Suprapubic skin (tissue), 4 donors: ENCODE results near the gene NINJ1. TPM values are rescaled to one million over a fixed set of nuclear protein-coding genes. Genes with fewer than 3 reads are reported as not detected.

Source experiments
- DNase-seq, 2 donors: peaks; one replicate each; pipeline ENCODE4 v3.0.0-alpha.2; 2019; ENCODE audit warnings: low spot score in 2 of 2
- H3K27ac ChIP-seq: fragments of 200-600 bp; sonication (generic); one replicate; pipeline ENCODE4 v1.5.1; 2019
- H3K27me3 ChIP-seq: fragments of 200-600 bp; sonication (generic); one replicate; pipeline ENCODE4 v1.5.1; 2019
- H3K36me3 ChIP-seq: fragments of 200-600 bp; sonication (generic); one replicate; pipeline ENCODE4 v1.5.1; 2019
- H3K4me1 ChIP-seq: fragments of 200-600 bp; sonication (generic); one replicate; pipeline ENCODE4 v1.5.1; 2019
- H3K4me3 ChIP-seq: fragments of 200-600 bp; sonication (generic); one replicate; pipeline ENCODE4 v1.5.1; 2019; ENCODE audit warnings: mild to moderate bottlenecking
- H3K9me3 ChIP-seq: fragments of 200-600 bp; sonication (generic); one replicate; pipeline ENCODE4 v1.5.1; 2019
- EP300 ChIP-seq: sonication (generic); formaldehyde crosslinking; IDR thresholded peaks from one replicate; pipeline ENCODE4 v1.6.1; 2017; ENCODE audit warnings: antibody characterized with exemption
- POLR2A ChIP-seq, 2 donors: fragments of 450-650 bp; IDR thresholded peaks; one replicate each; pipeline ENCODE4 v1.6.1; 2017; ENCODE audit warnings: antibody characterized with exemption in 2 of 2, mild to moderate bottlenecking in 2 of 2, moderate library complexity in 2 of 2
- POLR2AphosphoS5 ChIP-seq, 3 donors: sonication (generic); formaldehyde crosslinking; IDR thresholded peaks; one replicate each; pipeline ENCODE4 v1.6.1; 2017; ENCODE audit warnings: antibody characterized with exemption in 3 of 3
- WGBS: methylation state at CpG from one replicate; pipeline ENCODE4 v1.1.5; 2018; 5-methylcytosine and 5-hydroxymethylcytosine counted together
- total RNA-seq, 4 donors: library from RNA; depleted of rRNA; stranded (reverse); fragments of >200 nt; gene quantifications; one replicate each; pipeline ENCODE4 v1.1.0, GENCODE V29; 2016
- TF ChIP-seq, protein P1 (sequence below), 2 donors: fragments of 200-600 bp in 1 of 2; fragments of 450-650 bp in 1 of 2; sonication (generic) in 1 of 2; IDR thresholded peaks; one replicate each; pipeline ENCODE4 v1.5.1; 2016 to 2019; ENCODE audit warnings: antibody characterized with exemption in 2 of 2, mild to moderate bottlenecking in 1 of 2, moderate library complexity in 1 of 2

Gene NINJ1
- total RNA-seq, 4 donors from 2014 or later, result 88.3 to 158 (median 113) TPM

DNA sequence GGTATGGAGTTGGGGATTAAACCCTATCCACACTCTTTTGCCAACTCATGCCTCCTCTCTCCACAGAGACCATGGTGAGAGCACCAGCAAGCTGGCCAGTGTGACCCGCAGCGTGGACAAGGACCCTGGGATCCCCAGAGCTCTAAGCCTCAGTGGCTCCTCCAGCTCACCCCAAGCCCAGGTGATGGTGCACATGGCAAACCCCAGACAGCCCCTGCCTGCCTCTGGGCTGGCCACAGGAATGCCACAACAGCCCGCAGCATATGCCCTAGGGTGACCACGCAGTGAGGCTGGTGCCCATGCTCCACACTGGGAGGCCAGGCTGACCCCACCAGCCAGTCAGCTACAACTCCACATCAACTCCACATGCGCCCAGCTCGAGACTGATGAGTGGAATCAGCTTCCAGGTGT lies 49.6 kb downstream of the NINJ1 start:
- no peaks in the 10 kb centered on the region for H3K4me1 ChIP-seq
- DNase-seq, result peak; percentile 46 to 58
- no peaks in the 10 kb centered on the region for H3K36me3 ChIP-seq
- H3K4me3 ChIP-seq, result no peak overlapping the region
- no peak overlapping the region for H3K27ac ChIP-seq
- TF ChIP-seq POLR2A (IDR thresholded peaks at IDR 0.05) (no peak), EP300 (no peak), POLR2AphosphoS5 (IDR thresholded peaks at IDR 0.05) (no peak)
- TF ChIP-seq, protein P1, sequence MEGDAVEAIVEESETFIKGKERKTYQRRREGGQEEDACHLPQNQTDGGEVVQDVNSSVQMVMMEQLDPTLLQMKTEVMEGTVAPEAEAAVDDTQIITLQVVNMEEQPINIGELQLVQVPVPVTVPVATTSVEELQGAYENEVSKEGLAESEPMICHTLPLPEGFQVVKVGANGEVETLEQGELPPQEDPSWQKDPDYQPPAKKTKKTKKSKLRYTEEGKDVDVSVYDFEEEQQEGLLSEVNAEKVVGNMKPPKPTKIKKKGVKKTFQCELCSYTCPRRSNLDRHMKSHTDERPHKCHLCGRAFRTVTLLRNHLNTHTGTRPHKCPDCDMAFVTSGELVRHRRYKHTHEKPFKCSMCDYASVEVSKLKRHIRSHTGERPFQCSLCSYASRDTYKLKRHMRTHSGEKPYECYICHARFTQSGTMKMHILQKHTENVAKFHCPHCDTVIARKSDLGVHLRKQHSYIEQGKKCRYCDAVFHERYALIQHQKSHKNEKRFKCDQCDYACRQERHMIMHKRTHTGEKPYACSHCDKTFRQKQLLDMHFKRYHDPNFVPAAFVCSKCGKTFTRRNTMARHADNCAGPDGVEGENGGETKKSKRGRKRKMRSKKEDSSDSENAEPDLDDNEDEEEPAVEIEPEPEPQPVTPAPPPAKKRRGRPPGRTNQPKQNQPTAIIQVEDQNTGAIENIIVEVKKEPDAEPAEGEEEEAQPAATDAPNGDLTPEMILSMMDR (IDR thresholded peaks at IDR 0.05), result no peak
- no peaks in the 10 kb centered on the region for H3K27me3 ChIP-seq
- H3K9me3 ChIP-seq, result no peaks in the 10 kb centered on the region
- WGBS, result 92% methylated on average over 2 of the region's 6 CpGs

DNA sequence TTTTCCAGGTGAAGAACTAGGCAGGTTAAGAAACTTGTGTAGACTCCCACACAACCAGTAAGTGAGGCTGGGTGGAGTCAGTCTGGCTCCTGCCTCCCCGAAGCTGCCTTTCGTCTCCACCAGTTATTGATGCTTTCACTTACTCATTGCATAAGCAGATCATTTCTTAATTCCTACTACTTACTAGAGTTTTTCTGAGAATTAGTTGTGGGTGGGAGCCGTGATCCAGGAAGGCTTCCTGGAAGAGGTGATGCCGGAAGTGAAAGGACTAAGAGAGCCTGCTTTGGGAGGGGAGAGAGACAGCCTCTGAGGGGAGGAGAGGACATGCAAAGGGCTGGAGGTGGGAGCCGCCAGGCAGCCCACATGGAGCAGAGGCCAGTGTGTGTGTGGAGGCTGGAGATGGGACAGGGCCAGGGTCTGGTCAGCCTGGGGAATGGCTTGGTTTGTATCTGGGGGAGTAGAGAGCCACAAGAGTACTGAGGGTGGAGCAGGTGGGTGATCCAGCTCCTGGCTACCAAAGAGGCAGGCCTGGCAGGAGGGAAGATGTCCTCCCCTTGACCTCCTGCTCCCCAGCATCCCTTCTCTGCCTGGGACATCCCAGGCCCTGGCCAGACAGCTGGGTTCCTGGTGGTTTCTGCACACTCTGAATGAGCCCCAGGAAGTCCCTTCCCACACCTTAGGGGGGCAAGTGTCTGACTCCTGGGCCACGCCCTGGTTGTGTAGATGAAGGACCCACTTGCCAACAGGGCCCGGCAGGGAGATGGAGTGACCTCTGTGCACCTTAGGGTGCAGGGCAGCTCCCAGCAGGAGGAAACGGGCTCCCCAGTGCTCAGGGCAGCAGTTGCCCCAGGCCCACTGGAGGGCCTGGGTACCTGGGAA lies 50.2 kb downstream of the NINJ1 start:
- H3K36me3 ChIP-seq, result no peaks in the 10 kb centered on the region
- no peak overlapping the region for H3K4me3 ChIP-seq
- no peaks in the 10 kb centered on the region for H3K9me3 ChIP-seq
- no peak overlapping the region for H3K27ac ChIP-seq
- H3K4me1 ChIP-seq, result no peaks in the 10 kb centered on the region
- DNase-seq, result peak; percentile 40 to 48
- WGBS, result 77% methylated on average over 6 of the region's 8 CpGs
- H3K27me3 ChIP-seq, result no peaks in the 10 kb centered on the region
- no peak for TF ChIP-seq POLR2AphosphoS5 (IDR thresholded peaks at IDR 0.05)
- TF ChIP-seq POLR2A (IDR thresholded peaks at IDR 0.05), result no peak
- TF ChIP-seq EP300, result no peak
- TF ChIP-seq, protein P1 (IDR thresholded peaks at IDR 0.05), result no peak

DNA sequence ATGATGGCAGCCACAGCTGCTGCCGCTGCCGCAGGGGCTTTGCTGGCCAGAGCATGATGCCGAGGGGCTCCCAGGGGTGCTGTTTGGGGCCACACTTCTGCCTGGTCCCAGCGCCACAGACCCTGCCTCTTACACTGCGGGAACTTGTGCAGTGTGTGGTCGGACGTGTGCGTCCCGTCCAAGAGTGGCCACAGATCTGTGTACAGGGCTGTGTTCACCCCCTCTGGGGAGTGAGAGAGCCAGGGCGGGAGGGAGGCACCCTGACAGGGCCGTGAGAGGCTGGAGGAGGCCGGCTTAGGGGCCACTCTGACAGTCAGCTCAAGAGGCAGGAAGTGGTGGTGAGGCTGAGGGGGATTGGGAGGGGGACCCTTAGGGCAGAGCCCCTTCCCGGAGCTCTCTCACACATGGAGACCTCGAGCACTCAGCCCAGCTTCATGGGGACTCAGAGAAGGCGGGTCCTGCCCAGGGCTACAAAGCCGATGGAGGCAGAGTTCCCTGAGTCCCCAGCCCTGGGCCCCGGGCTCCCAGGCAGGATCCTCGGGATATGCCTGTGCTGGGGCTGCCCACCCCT lies 51.1 kb downstream of the NINJ1 start:
- no peak overlapping the region for H3K4me3 ChIP-seq
- no peak overlapping the region for H3K27ac ChIP-seq
- H3K27me3 ChIP-seq, result no peaks in the 10 kb centered on the region
- DNase-seq, result peak; percentile 50 to 64
- no peaks in the 10 kb centered on the region for H3K4me1 ChIP-seq
- no peaks in the 10 kb centered on the region for H3K9me3 ChIP-seq
- 71% methylated on average over 13 of the region's 18 CpGs for WGBS
- H3K36me3 ChIP-seq, result no peaks in the 10 kb centered on the region
- TF ChIP-seq EP300, result no peak
- no peak for TF ChIP-seq POLR2A (IDR thresholded peaks at IDR 0.05)

DNA sequence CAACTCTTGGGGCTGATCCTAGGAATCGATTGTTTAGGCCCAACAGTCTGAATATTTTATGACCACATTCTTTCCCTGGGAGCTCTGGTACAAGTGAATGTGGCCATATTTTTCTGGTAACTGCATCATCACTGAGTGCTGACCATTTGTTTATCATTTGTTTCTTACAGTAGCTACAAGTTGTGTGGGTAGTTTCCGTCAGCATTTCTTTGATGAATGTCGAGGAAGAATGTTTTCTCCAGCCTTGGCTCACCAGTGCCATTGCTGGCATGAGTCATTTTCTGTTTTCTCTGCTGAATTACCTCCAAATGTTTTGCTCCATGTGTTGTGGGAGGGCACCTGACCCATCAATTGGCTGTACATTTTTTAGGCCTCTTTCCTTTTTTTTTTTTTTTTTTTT lies 52.1 kb downstream of the NINJ1 start:
- 67% methylated on average over 3 of the region's 3 CpGs for WGBS
- Histone ChIP-seq H3K27ac (no peak overlapping the region), H3K4me3 (no peak overlapping the region), H3K36me3 (no peaks in the 10 kb centered on the region), H3K27me3 (no peaks in the 10 kb centered on the region), H3K4me1 (no peaks in the 10 kb centered on the region), H3K9me3 (no peaks in the 10 kb centered on the region)
- DNase-seq, result no peak
- no peak for TF ChIP-seq POLR2AphosphoS5 (IDR thresholded peaks at IDR 0.05)
- TF ChIP-seq EP300, result no peak
- TF ChIP-seq, protein P1 (IDR thresholded peaks at IDR 0.05), result no peak
- TF ChIP-seq POLR2A (IDR thresholded peaks at IDR 0.05), result no peak

DNA sequence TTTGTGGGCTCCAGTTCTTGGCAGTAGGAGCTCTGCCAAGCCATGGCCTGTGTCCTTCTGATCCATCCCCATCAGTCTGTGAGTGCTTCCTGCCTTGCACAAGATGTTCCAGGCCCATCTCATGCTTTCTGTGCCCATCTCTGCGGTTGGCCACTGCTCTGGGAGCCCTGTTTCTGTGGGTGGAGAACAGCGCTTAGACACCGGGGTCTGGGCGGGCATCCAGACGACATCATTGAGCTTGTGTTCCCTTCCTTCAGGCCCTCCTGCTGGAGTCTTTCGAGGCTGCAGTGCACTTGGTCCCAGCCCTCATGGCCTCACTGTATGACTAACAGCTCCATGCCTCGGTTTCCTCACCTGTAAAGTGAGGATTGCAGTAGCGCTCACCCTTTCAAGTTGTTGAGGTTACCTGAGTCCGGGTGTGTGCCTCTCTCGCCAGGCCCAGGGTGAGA lies 52.9 kb downstream of the NINJ1 start:
- TF ChIP-seq, protein P1 (IDR thresholded peaks at IDR 0.05), result no peak
- TF ChIP-seq POLR2A (IDR thresholded peaks at IDR 0.05) (no peak), EP300 (no peak), POLR2AphosphoS5 (IDR thresholded peaks at IDR 0.05) (no peak)
- peak; percentile 36 to 47 for DNase-seq
- 77% methylated on average over 8 of the region's 10 CpGs for WGBS

More for the DNA sequence above, 52.9 kb downstream of the NINJ1 start:
- Histone ChIP-seq H3K36me3 (no peaks in the 10 kb centered on the region), H3K27me3 (no peaks in the 10 kb centered on the region), H3K9me3 (no peaks in the 10 kb centered on the region), H3K27ac (no peak overlapping the region), H3K4me3 (no peak overlapping the region), H3K4me1 (no peaks in the 10 kb centered on the region)
